Measurements from ENCODE around the gene ICE1.
"Not testable (repeated sequence)": the region's sequence is repeated elsewhere in the genome, so short reads cannot be mapped to it uniquely, and the experiment has no call there.

The ICE1 gene

DNA sequence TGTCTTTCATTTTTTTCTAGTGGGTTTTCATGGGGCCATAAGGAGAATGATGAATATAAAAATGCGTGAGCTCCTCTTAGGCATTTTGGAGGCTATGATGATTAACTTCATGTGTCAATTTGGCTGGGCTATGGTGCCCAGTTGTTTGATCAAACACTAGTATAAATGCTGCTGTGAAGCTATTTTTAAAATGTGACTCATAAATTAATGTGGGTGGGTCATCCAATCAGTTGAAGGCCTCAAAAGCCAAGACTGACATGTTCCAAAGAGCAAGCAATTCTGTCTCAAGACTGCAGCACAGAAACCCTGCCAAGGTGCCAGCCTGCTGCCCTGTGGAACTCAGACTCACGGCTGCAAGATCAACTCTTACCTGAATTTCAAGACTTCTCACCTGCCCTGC lies 24.4 kb upstream of the ICE1 start:
- no peak for DNase-seq (ENCODE audit: low spot score)

DNA sequence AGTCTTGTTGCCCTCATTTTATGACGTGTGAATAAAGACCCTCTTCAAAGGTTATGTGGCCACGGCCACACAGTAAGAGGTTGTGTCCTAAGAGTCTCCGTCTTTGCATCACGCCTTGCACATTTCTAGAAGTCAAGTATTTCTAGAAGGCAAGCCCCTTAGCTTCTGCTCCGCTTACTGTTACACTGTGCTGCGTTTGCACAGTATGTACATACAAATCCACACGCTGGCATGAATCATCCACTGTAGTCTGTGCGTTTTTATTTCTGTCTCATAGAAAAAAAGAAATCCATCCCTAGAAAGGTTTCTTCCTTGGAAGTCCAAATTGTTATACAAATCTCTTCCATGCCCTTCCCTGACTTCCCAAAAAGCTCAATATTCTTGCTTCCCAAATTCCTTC lies 21.4 kb upstream of the ICE1 start:
- no peak for DNase-seq (ENCODE audit: low spot score)

DNA sequence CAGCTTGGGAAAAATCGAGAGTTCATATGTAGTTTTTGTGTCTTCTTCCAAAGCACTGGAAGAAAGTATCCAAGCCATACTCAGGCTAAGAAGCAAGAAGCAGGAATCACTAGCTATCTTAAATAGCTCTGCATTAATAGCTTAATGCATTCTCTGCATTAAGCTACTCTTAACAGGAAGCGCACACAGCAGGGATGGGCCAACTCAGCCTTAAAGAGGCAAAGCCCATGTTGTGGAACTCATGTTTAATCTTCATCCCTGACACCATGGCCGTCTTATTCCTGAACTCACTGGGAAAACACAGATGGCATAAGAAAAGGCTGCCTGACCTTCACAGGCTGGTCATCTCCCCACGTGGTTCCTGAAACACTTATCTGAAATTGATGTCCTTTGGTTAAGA lies 18.7 kb upstream of the ICE1 start:
- no peak for DNase-seq (ENCODE audit: low spot score)

DNA sequence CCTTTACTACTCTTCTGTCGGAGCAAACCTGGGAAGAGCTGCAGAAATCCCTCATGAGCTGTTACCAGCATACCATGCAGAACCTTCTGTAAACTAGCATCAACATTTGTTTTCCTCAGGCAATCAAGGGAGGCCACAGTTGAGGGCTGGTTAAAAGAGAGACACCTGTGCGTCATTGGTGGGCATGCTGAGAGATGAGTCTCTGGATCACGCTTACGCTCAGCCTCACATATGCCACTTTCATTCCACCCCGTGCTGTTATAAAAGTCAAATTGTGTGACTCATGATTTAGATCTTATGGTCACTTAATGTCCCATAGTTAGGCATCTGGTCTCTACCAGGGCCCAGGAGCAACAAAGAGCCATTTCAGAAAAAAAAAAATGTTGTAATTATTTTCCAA lies 18.1 kb upstream of the ICE1 start:
- no peak for DNase-seq (ENCODE audit: low spot score)

DNA sequence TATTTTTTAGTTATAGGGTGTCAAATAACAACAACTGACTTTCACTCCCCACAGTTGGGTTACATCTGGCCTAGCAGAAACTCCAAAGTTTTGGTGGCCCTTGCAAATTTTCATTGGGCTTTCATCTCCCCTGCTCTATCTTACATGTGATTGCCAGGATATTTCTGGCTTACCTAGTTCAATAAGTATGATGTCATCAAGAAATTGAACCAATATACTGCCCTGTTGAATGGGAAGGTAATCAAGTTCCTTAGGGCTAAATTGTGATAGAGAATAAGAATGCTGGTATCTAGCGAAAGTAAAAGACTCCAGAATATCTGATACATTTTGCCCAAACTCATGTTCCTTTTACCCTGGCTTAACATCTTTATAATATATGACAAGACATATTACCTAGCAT lies 17.0 kb upstream of the ICE1 start:
- no peak for DNase-seq (ENCODE audit: low spot score)

DNA sequence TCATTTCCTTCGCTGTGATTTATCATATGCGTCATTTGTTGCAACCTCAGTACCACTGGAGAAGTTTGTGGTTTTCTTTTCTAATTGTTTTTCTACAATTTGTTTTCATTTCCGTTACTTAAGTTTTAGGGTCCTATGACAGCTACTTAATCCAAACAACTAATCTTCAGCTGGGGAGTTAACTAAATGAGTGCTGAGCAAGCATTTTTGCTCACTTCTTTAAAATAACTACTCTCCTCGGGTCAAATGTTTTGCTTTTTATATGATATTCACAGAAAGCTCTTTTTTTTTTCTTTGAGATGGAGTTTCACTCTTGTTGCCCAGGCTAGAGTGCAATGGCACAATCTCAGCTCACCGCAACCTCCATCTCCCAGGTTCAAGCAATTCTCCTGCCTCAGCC lies 14.6 kb upstream of the ICE1 start:
- no peak for DNase-seq (ENCODE audit: low spot score)

DNA sequence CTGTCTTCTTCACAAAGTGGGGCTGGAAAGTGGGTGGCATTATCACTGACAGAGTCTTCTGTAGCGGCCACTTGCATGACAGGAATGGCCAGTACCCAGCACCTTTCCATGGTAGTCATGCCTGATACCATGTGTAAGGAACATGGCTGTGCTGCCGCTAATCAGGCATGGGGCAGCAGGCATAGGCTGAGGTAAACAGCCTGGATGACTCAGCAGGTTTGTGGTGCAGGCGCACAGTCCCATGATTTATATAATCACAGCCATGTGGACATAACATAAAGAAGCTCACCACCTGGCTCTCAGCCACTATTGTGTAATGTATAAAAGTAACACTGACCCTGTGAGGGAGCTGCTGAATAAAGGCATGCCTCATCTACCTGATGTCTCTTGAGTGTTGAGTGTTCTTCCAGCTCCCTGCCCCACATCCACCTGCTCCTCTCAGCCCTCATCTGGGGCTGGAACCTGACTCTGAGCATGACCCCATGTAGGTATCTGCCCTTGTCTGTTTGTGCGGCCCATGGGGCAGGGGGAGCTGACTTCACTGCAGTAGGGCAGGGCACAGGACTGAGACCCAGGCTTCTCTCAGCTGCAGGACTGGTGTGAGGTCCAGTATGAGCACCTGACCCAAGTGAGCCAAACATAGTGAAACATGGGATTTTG lies 13.2 kb upstream of the ICE1 start:
- DNase-seq (ENCODE audit: low spot score): peak; percentile 9

DNA sequence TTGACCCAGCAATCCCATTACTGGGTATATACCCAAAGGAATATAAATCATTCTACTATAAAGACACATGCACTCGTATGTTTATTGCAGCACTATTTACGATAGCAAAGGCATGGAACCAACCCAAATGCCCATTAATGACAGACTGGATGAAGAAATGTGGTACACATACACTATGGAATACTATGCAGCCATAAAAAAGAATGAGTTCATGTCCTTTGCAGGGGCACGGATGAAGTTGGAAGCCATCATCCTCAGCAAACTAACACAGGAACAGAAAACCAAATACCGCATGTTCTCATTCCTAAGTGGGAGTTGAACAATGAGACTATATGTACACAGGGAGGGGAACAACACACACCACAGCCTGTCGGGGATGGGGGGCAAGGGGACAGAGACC lies 8.6 kb upstream of the ICE1 start:
- DNase-seq (ENCODE audit: low spot score): not testable (repeated sequence)

DNA sequence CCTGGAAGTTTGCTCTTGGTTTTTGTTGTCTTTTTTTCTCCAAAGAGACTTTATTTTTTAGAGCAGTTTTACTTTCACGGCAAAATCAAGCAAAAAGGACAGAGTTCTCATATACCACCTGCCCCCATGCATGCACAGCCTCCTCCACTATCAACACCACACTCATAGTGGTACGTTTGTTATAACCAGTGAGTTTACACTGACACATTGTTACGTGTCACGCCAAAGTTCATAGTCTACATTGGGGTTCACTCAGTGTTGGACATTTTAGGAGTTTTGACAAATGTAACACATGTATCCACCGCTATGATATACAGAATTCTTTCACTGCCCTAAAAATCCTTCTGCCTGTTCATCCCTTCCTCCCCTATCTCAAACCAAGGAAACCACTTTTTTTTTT lies 7.5 kb upstream of the ICE1 start:
- DNase-seq (ENCODE audit: low spot score): no peak

DNA sequence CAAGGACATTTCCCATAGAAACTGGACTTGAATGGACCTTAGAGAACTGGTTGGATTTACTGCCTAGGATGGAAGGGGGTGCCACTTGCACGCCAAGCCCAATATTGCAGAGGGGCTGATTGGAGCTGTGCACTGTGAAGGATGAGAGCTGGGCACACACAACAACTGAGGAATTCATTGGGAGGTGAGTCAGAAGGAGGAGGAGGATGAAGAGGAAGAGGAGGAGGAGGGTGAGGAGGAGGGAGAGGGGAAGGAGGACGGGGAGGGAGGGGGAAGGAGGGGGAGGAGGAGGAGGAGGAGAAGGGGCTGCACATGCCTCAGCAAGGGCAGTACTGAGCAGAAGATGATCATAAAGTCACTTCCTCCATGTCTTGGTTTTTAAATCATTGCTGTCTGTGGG lies 5.7 kb upstream of the ICE1 start:
- DNase-seq (ENCODE audit: low spot score): no peak

DNA sequence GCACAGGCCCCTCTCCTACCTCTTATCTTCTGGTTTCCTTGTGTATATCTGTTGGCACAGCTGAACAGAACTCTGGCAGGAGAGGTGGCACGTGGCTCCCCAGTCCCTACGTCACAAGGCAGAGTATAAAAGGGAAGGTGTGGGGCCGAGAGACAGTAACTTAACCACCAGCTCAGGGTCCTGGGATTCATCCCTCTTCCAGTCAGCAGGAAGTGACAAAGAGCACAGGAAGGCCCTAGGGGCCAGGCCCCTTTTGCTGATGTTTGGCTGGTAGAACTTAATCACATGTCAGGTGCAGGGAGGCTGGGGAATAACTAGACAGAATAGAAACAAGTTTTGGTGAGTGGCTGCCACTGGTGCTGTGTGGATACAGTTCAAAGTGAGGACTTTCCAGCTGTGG lies 4.5 kb upstream of the ICE1 start:
- no peak for DNase-seq (ENCODE audit: low spot score)

DNA sequence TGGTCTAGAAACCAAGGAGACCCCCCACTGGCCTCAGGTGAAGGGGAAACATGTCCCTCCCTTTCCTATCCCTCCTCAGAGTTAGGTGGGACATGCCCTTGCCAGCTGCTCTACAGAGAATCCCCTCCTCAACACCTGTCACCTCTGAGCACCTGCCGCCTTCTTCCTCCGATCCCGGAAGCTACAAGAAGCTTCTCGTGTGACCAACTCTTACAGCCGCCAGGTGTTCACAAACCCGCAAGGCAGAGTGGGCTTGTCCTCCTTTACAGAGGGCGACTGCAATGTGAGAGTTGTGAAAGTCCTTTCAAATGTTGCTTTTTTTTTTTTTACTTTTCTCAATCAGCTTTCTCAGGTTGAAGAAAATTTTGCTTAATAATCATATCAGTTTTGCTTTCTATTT lies 3.7 kb upstream of the ICE1 start:
- DNase-seq (ENCODE audit: low spot score): no peak

DNA sequence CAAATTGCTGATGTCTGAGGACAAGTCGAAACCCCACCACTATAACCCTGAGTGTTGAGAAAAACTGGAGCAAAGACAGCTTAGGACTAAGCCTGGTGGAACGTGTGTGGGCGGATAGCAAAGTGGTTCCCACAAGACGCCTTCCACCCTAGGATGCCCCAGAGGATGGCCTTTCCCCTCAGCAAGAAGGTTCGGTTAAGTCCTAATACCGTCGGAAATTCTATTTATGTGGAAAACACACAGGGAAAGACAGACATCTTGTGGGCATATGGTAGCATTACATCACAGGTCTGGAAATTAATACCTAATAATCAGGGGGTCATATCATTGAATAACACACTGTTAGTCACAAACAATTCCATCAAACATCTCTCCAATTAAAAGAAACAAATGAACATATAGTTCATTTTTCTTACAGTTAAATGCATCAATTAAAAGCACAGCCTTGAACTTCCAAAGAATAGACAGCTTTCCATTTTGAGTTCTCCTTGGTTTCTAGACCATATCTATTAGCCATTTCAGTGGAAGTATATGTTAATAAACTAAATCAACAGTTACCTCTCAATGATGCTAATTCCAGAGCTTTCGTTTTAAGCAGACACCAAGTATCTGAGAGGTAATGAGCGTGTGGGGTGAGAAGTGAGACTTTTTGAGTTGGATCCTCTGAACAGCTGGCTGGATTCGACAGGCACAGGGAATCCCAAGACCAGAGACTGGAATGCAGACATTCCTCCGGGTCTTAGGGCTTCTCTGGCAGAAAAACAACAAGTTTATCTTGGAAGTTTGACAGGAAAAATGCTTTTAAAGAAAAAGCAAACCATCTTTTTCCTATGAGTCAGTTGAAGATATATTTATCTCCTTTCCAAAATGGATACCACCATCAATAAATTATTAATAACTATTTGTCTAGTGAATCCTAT lies 2.9 kb upstream of the ICE1 start:
- DNase-seq (ENCODE audit: low spot score): peak; percentile 83

DNA sequence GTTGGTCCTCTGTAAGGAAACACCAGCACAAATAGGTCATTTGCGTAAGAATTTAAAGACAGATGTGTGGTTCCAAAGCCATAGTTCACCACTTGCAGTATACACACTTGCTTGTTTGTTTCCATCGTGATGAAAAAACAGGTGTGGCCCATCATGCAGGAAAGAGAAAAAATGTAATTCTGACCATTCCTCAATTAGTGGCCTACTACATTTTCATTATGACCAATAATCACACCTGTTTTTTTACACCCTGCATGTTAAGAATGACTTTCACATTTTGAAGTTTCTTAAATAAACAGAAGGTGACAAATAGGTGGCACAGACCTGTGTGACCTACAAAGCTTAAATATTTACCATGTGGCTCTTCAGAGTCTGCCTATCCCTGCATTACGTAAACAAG lies 2.2 kb upstream of the ICE1 start:
- DNase-seq (ENCODE audit: low spot score): peak; percentile 8

DNA sequence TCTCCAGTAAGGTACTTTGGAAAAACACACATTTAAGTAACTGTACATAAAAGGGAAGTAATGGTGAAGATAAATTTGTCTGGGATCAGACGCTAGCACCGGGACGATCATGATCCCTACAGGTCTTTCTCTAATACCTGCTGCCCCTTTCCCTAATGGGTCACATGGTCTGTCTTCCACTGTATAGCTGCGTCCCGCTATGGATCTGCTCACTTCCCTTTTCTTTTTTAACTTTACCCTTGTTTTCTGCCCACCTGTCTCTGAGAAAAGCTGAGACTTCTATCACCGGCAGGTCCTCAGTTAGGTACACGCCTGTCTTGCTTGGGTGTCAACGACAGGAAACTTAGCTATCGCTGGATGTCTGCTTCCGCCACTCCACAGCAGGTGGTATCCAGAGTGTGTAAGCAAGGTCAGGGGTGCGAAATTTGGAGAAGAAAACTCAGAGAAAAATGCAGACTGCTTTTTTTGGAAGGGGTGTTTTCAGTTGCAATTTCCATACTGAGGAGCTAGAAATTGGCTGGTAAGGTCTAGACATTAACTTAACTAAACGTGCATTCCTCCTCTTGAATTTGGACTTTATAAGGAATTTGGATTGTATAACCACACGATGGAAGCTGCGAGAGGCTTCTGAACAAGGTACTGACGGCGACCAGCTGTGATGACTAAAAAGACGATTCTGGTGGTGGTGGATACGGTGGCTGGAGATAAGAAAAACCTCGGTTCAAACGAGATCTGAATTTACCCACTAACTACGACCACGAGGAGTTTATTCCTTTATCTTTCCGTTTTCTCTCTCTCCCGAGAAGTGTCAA lies 1.1 kb upstream of the ICE1 start:
- peak; percentile 51 for DNase-seq (ENCODE audit: low spot score)

DNA sequence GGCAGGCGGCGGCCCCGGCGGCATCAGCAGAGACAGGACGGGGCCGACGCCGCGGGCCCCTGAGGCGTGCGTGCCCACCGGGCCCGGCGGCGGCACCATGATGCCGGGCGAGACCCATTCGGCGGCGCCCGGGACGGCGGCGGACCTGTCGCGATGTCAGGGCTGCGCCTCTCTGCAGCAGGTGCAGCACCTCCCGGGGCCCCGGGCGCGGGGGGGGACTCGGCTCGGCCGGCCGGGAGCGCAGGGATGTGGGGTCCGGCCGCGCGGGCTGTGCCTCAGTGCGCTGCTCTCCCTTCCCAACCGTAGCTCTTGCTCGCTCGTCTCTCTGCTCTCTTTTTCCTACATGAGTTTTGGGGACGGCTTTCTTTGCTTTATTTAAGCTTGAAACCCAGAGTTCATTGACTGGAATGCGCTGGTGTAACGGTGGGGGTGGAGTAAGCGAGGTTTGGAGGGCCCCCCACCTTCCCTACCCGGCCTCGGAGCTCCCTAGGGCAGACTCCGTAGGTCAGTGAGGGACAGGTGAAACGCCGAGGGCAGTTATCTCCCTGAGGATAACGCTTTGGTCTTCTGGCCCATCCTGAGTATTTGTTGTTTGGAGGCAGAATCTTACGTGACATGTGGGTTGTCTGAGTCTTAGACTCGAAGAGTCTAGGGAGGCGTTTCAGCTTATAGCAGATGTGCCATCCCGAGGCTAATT lies 490 bp downstream of the ICE1 start:
- DNase-seq (ENCODE audit: low spot score): no peak

DNA sequence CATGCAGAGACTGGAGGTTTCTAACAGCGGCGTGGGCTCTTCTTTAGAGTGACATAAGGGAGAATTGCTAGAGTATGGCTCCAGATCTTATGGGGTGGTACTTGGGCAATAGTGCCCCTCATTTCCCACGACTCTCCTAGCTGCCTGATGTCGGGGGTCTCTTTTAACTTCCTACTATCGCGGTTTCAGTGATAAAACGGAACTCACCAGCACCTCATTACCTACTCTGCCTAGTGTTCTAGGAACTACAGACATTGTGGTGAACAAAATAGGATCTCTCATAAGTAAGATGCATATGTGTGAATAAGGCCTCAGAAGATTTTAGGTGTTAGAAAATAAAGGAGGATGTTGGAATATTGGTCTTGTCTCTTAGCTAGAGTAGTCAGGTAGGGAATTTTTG lies 1.1 kb downstream of the ICE1 start:
- DNase-seq (ENCODE audit: low spot score): no peak

DNA sequence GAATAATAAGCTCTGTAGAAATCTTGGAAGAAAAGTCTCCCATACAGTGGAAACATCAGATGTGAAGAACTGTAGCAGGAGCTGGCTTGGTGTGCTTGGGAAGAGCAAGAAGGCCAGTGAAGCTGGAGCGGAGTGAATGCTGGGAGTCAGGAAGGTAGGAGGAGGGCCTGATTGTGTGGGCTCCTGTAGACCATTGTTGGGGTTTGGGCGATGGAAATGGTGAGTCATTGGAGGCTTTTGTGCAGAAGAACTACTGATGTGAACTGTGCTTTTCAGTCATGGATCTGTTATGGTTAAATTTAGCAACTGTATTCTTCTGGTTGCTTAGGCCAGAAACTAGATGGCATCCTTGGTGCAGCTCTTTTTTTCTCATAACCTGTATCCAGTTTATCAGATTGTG lies 2.3 kb downstream of the ICE1 start:
- no peak for DNase-seq (ENCODE audit: low spot score)

DNA sequence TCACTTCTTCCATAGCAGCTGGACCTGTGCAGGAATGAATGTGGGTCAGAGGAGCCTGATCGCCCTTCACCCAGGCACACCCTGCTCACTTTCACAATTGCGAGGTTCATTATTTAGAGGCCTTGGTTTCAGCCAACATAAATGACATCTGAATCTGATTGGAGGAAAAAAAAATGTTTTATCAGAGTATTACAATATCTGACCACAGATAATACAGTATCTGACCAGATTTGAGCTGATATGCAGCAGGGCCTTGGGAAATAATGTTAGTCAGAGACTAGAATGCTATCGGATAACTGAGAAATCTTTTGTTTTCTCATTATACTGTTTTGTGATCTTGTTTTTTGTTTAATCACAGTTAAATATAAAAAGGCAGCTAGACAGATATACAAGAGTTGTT lies 7.7 kb downstream of the ICE1 start:
- DNase-seq (ENCODE audit: low spot score): no peak

DNA sequence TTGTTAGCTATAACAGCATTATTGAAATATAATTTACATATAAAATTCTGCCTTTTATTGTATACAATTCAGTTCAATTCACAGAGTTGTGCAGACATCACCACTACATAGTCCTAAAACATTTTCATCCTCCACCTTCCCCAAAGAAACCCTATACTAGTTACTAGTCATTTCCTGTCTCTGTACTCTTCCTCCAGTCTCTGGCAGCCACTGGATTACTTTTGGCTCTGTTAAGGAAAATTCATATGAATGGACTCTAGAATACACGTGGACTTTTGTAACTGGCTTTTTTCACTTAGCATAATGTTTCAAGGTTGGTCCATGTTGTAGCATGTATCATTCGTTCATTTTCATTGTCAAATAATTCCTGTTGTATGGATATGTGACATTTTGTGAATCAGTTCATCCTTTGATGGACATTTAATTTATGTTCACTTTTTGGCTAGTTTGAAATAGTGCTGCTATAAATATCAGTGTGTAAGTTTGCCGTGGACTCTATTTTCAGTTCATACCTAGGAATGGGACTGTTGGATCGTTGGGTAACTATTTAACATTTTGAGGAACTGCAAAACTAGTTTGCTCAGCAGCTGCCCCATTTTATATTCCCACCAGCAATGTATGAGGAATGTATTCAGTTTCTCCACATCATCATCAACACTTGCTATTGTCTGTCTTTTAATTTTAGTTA lies 9.7 kb downstream of the ICE1 start:
- no peak for DNase-seq (ENCODE audit: low spot score)

DNA sequence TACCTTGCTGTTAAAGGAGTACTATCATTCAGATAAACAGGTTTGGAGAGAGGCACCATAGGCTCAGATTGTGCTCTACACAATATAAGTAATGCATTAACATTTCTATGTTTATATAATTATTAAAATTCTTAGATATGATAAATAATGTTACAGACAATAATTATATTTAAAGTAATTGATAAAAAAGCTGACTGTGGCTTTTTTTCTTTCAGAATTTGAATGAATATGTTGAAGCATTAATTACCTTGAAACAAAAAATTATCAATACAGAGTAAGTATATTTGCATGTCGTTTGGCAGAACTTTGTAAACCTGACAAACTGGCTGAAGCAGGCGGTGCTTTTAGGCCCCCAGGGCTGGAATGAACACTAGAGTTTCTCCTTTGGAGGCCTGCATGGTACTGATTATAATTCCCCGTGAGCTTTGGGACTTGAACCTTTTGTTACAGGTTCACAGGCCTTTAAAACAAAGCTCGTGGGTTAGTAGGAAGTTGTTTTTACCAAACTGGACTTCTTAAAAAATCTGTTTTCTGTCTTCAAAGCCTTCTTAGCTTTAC lies 13.8 kb downstream of the ICE1 start:
- DNase-seq (ENCODE audit: low spot score): no peak
